Measurements from ENCODE around the gene RAB22A.

The RAB22A gene

DNA sequence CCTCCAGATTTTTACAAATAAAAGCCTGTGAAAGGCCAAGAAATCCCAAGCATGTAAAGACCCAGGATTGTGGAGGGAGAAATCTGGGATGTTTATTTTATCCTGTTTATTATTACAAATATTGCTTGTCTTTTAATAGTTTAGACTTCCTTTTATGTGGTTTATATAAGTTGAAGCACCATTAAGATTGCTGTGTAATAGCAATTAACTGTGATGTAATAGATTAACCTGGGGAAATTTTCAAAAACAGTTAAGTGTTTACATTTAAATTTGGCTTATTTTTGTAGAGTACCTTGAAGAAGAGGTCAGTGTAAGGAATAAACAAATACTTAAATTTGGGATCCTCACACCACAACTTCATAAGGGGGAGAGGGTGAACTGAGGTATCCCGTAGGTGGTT, 106.5 kb downstream of the RAB22A start:
- DNase-seq (ENCODE audit: low spot score), result no peak

DNA sequence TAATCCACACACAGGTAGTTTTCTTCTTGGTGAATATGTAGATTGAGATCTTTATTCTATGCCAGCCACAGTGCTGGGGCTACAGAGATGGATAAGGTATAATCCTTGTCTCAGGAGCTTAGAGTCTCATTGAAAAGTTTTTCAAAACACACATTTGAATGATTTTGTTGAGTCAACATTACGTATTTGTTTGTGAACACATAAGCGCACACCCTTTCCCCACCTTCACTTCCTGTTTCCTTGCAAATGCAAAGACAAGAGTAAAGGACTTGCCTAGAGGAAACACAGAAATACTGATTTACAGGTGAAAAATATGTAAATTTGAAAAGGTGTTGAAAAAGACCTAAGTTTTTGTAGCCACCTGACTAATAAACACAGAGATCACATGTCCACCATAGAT, 107.3 kb downstream of the RAB22A start:
- no peak for DNase-seq (ENCODE audit: low spot score)

Measured in COLO829 (cell line).